Lung (tissue), 12 donors: Measurements from ENCODE around the gene ANKS1A. TPM values are rescaled to one million over a fixed set of nuclear protein-coding genes. Genes with fewer than 3 reads are reported as not detected.

Source experiments
- ATAC-seq: fragments of 200-7000 bp; cut with Tn5 transposase; one replicate; pipeline ENCODE4 v1.9.1; 2020; ENCODE audit warnings: moderate number of reproducible peaks; ENCODE audit not compliant: insufficient read depth, low FRiP score
- DNase-seq, 3 donors: peaks; one replicate each; pipeline ENCODE4 v3.0.0-alpha.2; 2013 to 2017
- H3K27ac ChIP-seq, 2 donors: one replicate each; pipeline ENCODE4 v1.5.1; 2013; ENCODE audit warnings: mild to moderate bottlenecking in 2 of 2, moderate library complexity in 2 of 2, control low read depth in 1 of 2, inconsistent platforms in 1 of 2, low read depth in 1 of 2, low read length in 1 of 2
- H3K27me3 ChIP-seq, 3 donors: one replicate each; pipeline ENCODE4 v1.5.1; 2013; ENCODE audit warnings: low read length in 2 of 3; ENCODE audit not compliant: control insufficient read depth in 3 of 3, insufficient read depth in 3 of 3
- H3K36me3 ChIP-seq, 4 donors: one replicate each; pipeline ENCODE4 v1.5.1; 2013; ENCODE audit warnings: low read length in 4 of 4, mild to moderate bottlenecking in 1 of 4, moderate library complexity in 1 of 4; ENCODE audit not compliant: control insufficient read depth in 4 of 4, insufficient read depth in 4 of 4
- H3K4me1 ChIP-seq, 5 donors: one replicate each; pipeline ENCODE4 v1.5.1; 2013; ENCODE audit warnings: low read length in 5 of 5, mild to moderate bottlenecking in 2 of 5, moderate library complexity in 1 of 5; ENCODE audit not compliant: control insufficient read depth in 5 of 5, insufficient read depth in 5 of 5
- H3K4me3 ChIP-seq: one replicate; pipeline ENCODE4 v1.5.1; 2013; ENCODE audit warnings: mild to moderate bottlenecking, control low read depth, moderate library complexity
- H3K9ac ChIP-seq, 2 donors: one replicate each; pipeline ENCODE4 v1.5.1; 2013; ENCODE audit warnings: low read length in 2 of 2, control low read depth in 1 of 2; ENCODE audit not compliant: insufficient read depth in 1 of 2
- H3K9me3 ChIP-seq, 4 donors: one replicate each; pipeline ENCODE4 v1.5.1; 2013; ENCODE audit warnings: low read length in 3 of 4, mild to moderate bottlenecking in 1 of 4, moderate library complexity in 1 of 4; ENCODE audit not compliant: control insufficient read depth in 4 of 4, insufficient read depth in 3 of 4
- CTCF ChIP-seq: IDR thresholded peaks from 2 replicates; pipeline ENCODE4 v1.5.1; 2012; ENCODE audit warnings: mild to moderate bottlenecking; ENCODE audit errors: control extremely low read depth, extremely low read depth
- WGBS, 2 donors: extraction: QIAGEN DNeasy Blood & Tissue Kit; methylation state at CpG; one replicate each; pipeline ENCODE4 v1.1.7; 2013; 5-methylcytosine and 5-hydroxymethylcytosine counted together
- polyA plus RNA-seq, 2 donors: library from polyadenylated mRNA; stranded (reverse); fragments of 200-250 nt; gene quantifications; one replicate each; pipeline ENCODE4 v1.2.1, GENCODE V29; 2013
- total RNA-seq, 2 donors: library from RNA; depleted of rRNA in 1 of 2; stranded (reverse); fragments of >200 nt in 1 of 2; gene quantifications; one replicate each; pipeline ENCODE4 v1.2.1, GENCODE V29; 2014 to 2021
- donor health status: control.
- donor health status: control.
- donor health status: Bipolar disorder and iron deficiency.
- donor health status: healthy.
- donor health status: DM: yes; HTN: yes; CAD: no.

Gene ANKS1A
- total and polyA plus RNA-seq, 4 donors: 10.4 to 40.6 (median 24.3) TPM

DNA sequence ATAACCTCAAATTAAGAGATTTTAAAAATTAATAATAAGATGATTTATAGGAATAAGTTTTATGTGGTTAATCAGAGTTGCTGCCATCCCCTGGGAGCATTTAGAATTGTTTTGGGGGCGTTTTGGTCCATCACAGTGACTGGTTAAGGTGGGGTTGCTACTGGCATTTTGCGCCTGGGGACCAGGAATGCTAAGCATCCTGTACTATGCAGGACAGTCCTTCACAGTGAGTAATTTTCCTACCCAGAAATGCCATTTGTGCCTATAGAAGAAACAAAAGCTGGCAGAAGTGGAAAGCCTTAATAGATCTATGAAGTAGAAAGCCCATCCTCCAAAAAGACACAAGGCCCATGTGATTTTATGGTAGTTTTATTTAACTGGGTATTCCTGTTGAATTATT is 118.0 kb downstream of the ANKS1A start:
- WGBS, 2 donors: 85 to 96% methylated on average over 2 of the region's 2 CpGs
- Histone ChIP-seq H3K27ac (no peak overlapping the region), H3K4me1 (peaks cover 0 to 5% (median 0%) of the 10 kb centered on the region in 5 donors), H3K9ac (no peak overlapping the region), H3K36me3 (peaks cover 0 to 6% (median 1%) of the 10 kb centered on the region in 4 donors), H3K27me3 (no peaks in the 10 kb centered on the region), H3K9me3 (no peaks in the 10 kb centered on the region), H3K4me3 (no peak overlapping the region)
- DNase-seq (no peak), ATAC-seq (no peak)
- TF ChIP-seq CTCF: no peak

DNA sequence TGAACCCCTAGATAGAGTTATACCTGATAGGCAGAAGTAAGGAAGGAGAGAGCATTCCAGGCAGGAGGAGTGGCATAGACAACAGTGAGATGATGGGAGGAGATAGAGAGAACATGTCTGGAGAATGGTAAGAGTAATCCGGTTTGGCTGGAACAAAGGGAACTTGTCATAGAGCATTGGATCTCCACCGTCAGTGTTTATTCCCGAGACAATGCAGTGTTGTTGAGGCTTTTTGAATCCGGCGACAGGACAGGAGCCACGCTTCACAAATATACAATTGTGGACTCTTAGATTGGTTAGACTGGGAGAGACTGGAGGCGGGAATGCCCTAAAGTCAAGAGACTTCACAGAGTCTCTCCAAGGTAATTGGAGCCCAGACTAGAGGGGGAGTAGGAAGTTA is 119.8 kb downstream of the ANKS1A start:
- DNase-seq (no peak), ATAC-seq (no peak)

DNA sequence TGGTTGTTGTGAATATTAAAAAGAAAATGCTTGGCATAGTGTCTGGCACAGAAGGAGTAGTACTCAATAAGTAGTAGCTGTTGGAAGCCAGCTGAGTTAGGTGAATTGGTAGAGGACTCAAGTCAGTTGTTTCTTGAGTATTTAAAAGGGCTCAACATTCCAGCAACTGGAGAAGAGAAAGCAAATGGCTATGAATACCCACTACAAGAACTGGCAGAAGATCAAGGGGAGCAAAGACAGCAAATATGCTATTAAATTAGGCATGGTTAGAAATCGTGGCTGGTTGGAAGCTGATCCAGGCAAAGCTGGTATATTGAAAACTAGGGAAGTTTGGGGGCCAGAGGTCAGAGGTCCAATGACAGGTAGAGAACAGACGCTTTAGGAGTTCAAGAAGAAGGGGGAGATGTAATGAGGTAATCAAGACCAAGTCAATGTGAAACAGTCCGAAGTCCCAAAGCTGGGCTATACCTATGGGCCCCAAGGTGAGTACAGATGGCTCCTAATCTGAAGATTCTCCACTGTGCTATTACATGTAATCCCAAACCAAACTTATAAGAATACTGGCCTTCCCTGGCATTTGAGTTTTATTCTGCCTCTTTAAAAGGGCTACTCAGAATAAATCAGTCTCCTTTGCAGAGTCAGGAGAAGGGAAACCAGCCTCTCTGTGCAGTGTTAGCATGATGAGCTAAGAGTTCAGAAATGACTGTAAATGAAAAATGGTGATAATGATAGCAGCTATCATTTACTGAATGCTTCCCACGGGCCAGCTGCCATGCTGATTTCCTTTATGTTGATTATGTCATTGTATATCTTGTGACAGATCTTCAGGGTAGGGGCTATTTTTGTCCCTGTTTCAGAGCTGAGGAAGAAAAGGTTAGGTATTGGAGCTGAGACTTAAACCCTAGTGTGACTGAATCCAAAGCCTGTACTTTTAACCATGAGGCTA is 122.3 kb downstream of the ANKS1A start:
- peaks cover 0 to 2% (median 0%) of the 10 kb centered on the region in 4 donors for H3K9me3 ChIP-seq
- H3K27ac ChIP-seq: no peak overlapping the region
- WGBS, 2 donors: 44 to 47% methylated on average over 4 of the region's 4 CpGs
- H3K36me3 ChIP-seq: peaks cover 0 to 3% (median 1%) of the 10 kb centered on the region in 4 donors
- no peak overlapping the region for H3K9ac ChIP-seq
- peaks cover 8 to 18% (median 16%) of the 10 kb centered on the region in 5 donors for H3K4me1 ChIP-seq
- no peak for DNase-seq
- H3K4me3 ChIP-seq: no peak overlapping the region
- ATAC-seq: no peak
- TF ChIP-seq CTCF: no peak
- H3K27me3 ChIP-seq: no peaks in the 10 kb centered on the region

More for the DNA sequence above, 119.8 kb downstream of the ANKS1A start:
- Histone ChIP-seq H3K4me3 (no peak overlapping the region), H3K9me3 (peaks cover 0 to 2% (median 0%) of the 10 kb centered on the region in 4 donors), H3K9ac (no peak overlapping the region), H3K27ac (no peak overlapping the region), H3K27me3 (no peaks in the 10 kb centered on the region), H3K36me3 (peaks cover 0 to 3% (median 1%) of the 10 kb centered on the region in 4 donors), H3K4me1 (peaks cover 0 to 5% (median 0%) of the 10 kb centered on the region in 5 donors)
- no peak for TF ChIP-seq CTCF
- WGBS, 2 donors: 85 to 90% methylated on average over 7 of the region's 7 CpGs
